Body of pancreas (tissue), 4 donors: ENCODE data around the gene DGCR8. TPM values are rescaled to one million over a fixed set of nuclear protein-coding genes. Genes with fewer than 3 reads are reported as not detected.

Experiments
- ATAC-seq: fragments of 150-250 bp; one replicate; pipeline ENCODE4 v1.9.1; 2016
- DNase-seq, 4 donors: peaks; one replicate each; pipeline ENCODE4 v3.0.0-alpha.2; 2019
- H3K27ac ChIP-seq, 4 donors: fragments of 200-600 bp; sonication (generic); 1 replicate in 3 of 4; 2 replicates in 1 of 4; pipeline versions ENCODE4 v1.5.1 to v1.6.1; 2016 to 2019; ENCODE audit warnings: mild to moderate bottlenecking in 1 of 4, mixed read lengths in 1 of 4, moderate library complexity in 1 of 4
- H3K27me3 ChIP-seq, 2 donors: fragments of 200-600 bp; sonication (generic); one replicate each; pipeline ENCODE4 v1.6.0; 2016; ENCODE audit warnings: mild to moderate bottlenecking in 1 of 2
- H3K36me3 ChIP-seq, 2 donors: fragments of 200-600 bp; sonication (generic); replicated peaks in 1 of 2; 2 replicates each; pipeline ENCODE4 v1.5.1; 2016; ENCODE audit warnings: low read depth in 2 of 2; ENCODE audit not compliant: insufficient read depth in 1 of 2
- H3K4me1 ChIP-seq: fragments of 200-600 bp; sonication (generic); one replicate; pipeline ENCODE4 v1.6.0; 2016
- H3K4me3 ChIP-seq, 2 donors: fragments of 200-600 bp; sonication (generic); 1 replicate in 1 of 2; 2 replicates in 1 of 2; pipeline ENCODE4 v1.5.1; 2016 to 2019
- H3K9me3 ChIP-seq, 3 donors: fragments of 200-600 bp; sonication (generic); 1 replicate in 2 of 3; 2 replicates in 1 of 3; pipeline ENCODE4 v1.5.1; 2016
- CTCF ChIP-seq, 7 experiments: fragments of 450-650 bp in 4 of 7; fragments of 200-600 bp in 3 of 7; sonication (generic) in 3 of 7; IDR thresholded peaks; one replicate each; pipeline ENCODE4 v1.5.1; 2016 to 2019; ENCODE audit warnings: antibody characterized with exemption in 7 of 7
- POLR2A ChIP-seq, 3 donors: fragments of 450-650 bp; IDR thresholded peaks; one replicate each; pipeline ENCODE4 v1.6.1; 2016; ENCODE audit warnings: antibody characterized with exemption in 3 of 3, mild to moderate bottlenecking in 2 of 3
- WGBS, 2 donors: methylation state at CpG; one replicate each; pipeline ENCODE4 v1.1.5; 2017; 5-methylcytosine and 5-hydroxymethylcytosine counted together
- intact Hi-C: fragments of 100-400 bp; cut with DNase I; formaldehyde crosslinking; loops from one replicate; pipeline ENCODE4 v1.15.1; 2023
- total RNA-seq, 2 donors: library from RNA; depleted of rRNA; stranded (reverse); fragments of >200 nt; gene quantifications; one replicate each; pipeline ENCODE4 v1.1.0, GENCODE V29; 2016

Gene DGCR8
- total RNA-seq, result 10 to 100 TPM; 25.7 to 53.4 TPM

GRCh38 chr22:20079745-20080444, at the start of gene DGCR8:
Gene DGCR8, plus strand, starts transcription at chr22:20080241. Its CDS starts 5,723 bp downstream, at chr22:20085964.
- WGBS, 2 donors, result 0% methylated on average over 5 to 99 of the region's 100 CpGs
- H3K4me1 ChIP-seq, result peaks cover 48% of the 10 kb centered on the region
- TF ChIP-seq POLR2A (IDR thresholded peaks at IDR 0.05), result peak; percentile 41 to 76 (median 75)
- peak in 3 of 7 experiments; percentile 1 to 21 (median 9) for TF ChIP-seq CTCF (IDR thresholded peaks at IDR 0.05)

GRCh38 chr22:20031732-20032406, 48.2 kb upstream of the DGCR8 start:
- no peak overlapping the region for H3K4me3 ChIP-seq
- no peak for TF ChIP-seq POLR2A (IDR thresholded peaks at IDR 0.05)
- no peak for TF ChIP-seq CTCF (IDR thresholded peaks at IDR 0.05)
- no peaks in the 10 kb centered on the region for H3K9me3 ChIP-seq
- WGBS, 2 donors, result 88% methylated on average over 13 of the region's 16 CpGs; no CpG with 5 or more reads in 1 of the 2 donors
- ATAC-seq (no peak), DNase-seq (no peak)
- H3K27me3 ChIP-seq, result no peaks in the 10 kb centered on the region
- intact Hi-C loops, result no loop called here
- H3K36me3 ChIP-seq, result no peaks in the 10 kb centered on the region
- peaks cover 24% of the 10 kb centered on the region for H3K4me1 ChIP-seq
- peak overlapping the region in 2 of 4 donors; percentile 25 to 65 for H3K27ac ChIP-seq

More at GRCh38 chr22:20079745-20080444, at the start of gene DGCR8:
- Histone ChIP-seq H3K36me3 (no peaks in the 10 kb centered on the region), H3K27ac (peak within 1 kb of the TSS; percentile 72 to 91 (median 84)), H3K9me3 (no peaks in the 10 kb centered on the region), H3K4me3 (peak within 1 kb of the TSS; percentile 34 to 58), H3K27me3 (no peaks in the 10 kb centered on the region)
- DNase-seq (peak; percentile 93 to 96 (median 94)), ATAC-seq (peak; percentile 96)
- intact Hi-C loops, result no loop called here

- peak overlapping the region in 3 of 4 donors; percentile 25 to 65 (median 34) for H3K27ac ChIP-seq
- TF ChIP-seq POLR2A (IDR thresholded peaks at IDR 0.05) (no peak), CTCF (IDR thresholded peaks at IDR 0.05) (no peak)
- H3K27me3 ChIP-seq, result no peaks in the 10 kb centered on the region
- H3K9me3 ChIP-seq, result no peaks in the 10 kb centered on the region
- peaks cover 24% of the 10 kb centered on the region for H3K4me1 ChIP-seq
- H3K4me3 ChIP-seq, result no peak overlapping the region
- 70 to 85% methylated on average over 4 to 7 of the region's 7 CpGs for WGBS, 2 donors
- no peaks in the 10 kb centered on the region for H3K36me3 ChIP-seq
- ATAC-seq (peak; percentile 57), DNase-seq (peak; percentile 36 to 69 (median 50))
- intact Hi-C loops, result no loop called here
Observed at GRCh38 chr22:20032407-20032991, 47.5 kb upstream of the DGCR8 start.

GRCh38 chr22:20033045-20033706, 46.9 kb upstream of the DGCR8 start:
- H3K27ac ChIP-seq, result peak overlapping the region in 3 of 4 donors; percentile 25 to 65 (median 34)
- WGBS, 2 donors, result 38 to 76% methylated on average over 5 to 14 of the region's 14 CpGs
- TF ChIP-seq CTCF (IDR thresholded peaks at IDR 0.05) (no peak), POLR2A (IDR thresholded peaks at IDR 0.05) (no peak)
- H3K4me1 ChIP-seq, result peaks cover 24% of the 10 kb centered on the region
- H3K36me3 ChIP-seq, result no peaks in the 10 kb centered on the region
- ATAC-seq (peak; percentile 70), DNase-seq (peak; percentile 55 to 75 (median 67))
- no peaks in the 10 kb centered on the region for H3K9me3 ChIP-seq
- no peak overlapping the region for H3K4me3 ChIP-seq
- H3K27me3 ChIP-seq, result no peaks in the 10 kb centered on the region
- intact Hi-C loops, result no loop called here
